ENCODE measurements around the gene ISL2.

ISL2 gene

DNA sequence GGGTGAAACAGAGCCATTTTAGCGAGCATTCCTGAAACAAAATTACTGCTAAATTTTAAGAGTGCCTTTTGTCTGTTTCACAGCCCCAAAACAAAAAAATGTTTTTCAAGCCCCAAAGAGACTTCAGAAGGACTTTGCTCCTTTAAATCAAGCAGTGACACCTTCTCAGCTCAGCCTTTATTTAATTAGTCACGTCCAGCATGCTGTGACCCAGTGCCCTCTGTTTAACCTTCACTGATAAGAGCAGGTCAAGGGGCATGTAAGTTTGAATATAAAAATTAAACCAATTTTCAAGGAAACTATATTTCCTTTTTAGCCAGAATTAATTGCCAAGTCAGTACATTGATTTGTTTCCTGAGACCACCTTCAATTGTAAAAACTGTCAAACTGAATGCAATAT is 40.6 kb downstream of the ISL2 start:
- no peak for DNase-seq (ENCODE audit: low read depth)

DNA sequence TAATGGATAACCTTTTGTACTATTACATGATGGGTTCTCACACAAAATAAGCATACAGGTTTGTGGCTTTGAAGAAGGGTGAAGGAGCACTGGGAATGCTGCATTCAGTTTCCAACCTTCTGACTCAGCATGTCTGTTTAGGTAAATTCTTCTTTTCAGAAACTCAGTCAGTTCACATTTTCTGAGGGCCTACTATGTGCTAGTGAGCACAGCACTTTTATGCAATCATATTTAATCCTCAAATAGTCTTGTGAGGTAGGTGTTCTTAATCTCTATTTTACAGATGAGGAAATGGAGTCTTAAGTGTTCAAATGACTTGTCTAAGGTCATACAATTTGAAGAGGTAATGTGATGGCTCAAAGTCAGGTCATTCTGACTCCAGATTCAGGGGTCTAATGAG is 41.2 kb downstream of the ISL2 start:
- no peak for DNase-seq (ENCODE audit: low read depth)

DNA sequence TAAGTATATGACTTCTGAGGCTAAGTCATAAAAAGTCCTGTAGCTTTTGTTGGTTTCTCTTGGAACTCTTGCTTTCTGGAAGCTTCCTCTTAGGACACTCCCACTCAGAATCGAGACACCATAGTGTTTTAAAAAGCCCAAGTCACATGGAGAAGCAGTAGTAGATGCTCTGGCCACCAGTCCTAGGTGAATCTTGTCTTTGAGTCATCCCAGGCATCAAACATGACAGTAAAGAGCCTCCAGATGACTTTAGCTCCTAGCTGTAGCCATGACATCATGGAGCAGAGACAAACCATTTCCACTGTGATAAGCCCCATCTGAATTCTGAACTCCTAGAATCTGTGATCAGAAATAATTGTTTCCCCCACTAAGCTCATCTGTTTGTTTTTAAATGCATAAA is 42.1 kb downstream of the ISL2 start:
- no peak for DNase-seq (ENCODE audit: low read depth)

DNA sequence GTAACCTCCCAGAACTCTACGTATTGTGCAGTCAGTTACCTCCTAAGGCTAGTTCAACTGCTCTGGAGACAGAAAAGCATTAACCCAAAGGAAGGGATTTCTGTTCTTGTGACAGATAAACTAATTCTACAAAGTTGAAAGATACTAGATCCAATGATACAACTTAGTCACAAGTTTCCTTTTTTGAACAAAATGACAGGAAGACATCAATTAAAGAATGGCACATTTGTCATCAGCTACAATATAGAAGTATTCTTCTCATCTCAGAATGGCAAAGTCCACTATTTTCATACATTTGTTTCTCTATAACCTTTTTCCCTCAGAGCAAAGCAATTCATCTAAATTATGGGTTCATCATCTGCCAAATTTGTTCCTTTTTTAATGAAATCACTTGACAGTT is 43.7 kb downstream of the ISL2 start:
- no peak for DNase-seq (ENCODE audit: low read depth)

GRCh38 chr15:76381366-76381765 is 44.8 kb downstream of the ISL2 start:
- DNase-seq (ENCODE audit: low read depth) = no peak

DNA sequence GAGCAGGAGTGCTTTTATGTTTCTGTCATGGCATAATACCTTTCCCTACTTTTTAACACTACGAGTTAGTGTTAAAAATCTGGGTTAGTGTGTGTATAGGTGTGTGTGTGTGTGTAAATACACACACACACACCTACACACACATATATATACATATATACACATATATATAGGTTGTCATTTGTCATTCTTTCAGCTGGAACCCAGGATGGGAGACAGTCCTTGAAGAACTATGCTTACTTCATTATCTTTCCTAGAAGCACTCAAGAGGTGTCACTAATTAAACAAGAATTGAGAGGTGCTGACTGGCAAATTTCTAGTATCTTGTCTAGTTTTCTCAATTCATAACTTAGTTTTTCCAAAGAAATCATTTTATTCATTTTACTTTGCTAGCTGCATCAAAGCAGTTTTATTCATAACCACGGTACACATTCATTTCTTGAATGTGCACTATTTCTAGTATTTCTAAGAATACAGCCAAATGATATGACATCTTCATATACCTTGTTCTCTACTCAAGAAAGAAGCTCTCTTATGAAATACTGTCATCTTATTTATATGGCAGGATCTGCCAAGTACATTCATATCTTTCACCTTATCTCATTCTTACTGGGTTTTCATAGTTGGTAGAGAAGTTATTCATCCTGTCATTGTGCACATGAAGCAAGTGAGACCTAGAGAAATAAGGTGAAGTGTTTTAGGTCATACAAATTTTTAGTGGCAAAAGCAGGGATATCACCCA is 46.6 kb downstream of the ISL2 start:
- DNase-seq (ENCODE audit: low read depth) = no peak

DNA sequence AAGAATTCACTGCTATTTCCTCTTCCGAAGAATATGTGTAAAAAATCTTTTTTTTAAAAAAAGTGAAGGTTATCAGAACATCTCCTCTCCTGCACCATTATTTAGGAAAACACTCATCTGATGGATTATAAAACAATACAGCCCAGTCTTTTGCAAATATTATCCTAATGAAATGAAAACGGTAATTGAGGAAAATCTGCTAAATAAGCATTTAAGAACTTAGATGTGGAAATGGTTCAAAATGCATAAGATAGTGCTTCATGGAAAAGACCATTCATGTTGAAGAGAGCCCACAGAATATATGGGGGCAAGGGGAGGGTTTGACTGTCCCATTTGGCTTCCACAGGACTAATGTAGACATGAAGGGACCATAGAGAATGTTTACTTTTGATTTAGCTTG is 47.8 kb downstream of the ISL2 start:
- no peak for DNase-seq (ENCODE audit: low read depth)

DNA sequence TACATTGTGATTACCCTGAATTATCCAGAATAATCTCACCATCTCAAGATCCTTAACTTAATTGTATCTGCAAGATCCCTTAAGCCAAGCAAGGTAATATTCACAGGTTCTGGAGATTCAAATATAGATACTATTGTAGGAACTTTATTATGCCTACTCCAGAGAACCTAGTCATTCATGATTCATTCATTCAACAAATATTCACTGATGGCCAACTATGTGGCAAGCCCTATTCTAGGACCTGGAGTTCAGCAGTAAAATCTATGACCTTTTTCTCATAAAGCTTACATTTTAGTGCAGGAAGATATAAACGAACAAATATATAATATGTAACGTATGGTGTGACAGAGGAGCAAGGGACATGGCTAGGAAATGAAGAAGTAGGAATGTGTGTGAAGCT is 49.6 kb downstream of the ISL2 start:
- no peak for DNase-seq (ENCODE audit: low read depth)

DNA sequence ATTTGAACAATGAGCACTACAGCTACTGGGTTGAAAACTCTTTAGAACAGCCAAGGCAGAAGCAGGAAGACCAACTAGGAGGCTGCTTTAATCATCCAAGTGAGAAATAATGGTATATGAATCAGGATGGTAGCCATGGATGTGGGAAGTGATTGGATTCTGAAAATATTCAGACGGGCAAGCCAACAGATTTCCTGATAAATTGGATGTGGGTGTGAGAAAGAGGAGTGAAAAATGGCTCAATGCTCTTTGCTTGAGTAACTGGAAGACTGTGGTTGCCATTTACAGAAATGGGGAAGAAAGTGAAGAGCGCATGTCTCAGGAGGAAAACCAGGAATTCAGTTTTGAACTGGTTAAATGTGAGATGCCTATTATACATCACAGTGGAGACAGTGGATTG is 50.4 kb downstream of the ISL2 start:
- DNase-seq (ENCODE audit: low read depth) = no peak

DNA sequence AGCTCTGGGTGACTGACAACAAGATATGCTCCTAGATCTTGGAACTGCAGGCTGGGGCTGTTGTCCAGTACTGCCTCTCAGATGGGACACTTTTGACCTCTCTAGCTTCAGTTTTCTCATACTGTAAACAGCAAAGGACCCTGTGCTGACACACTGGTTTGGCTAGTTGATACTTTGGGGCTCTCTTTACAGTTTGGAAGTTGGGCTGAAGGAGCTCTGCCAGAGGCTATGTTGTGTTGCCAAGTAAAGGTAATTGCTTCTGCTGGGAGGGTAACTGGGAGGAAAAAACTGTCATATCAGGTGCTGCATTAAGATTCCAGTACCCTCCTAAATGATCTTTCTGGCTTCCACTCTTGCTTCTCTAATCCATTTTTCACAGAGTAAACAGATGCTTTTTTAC is 54.0 kb downstream of the ISL2 start:
- DNase-seq (ENCODE audit: low read depth) = no peak

GRCh38 chr15:76391309-76391708 is 54.7 kb downstream of the ISL2 start:
- no peak for DNase-seq (ENCODE audit: low read depth)

DNA sequence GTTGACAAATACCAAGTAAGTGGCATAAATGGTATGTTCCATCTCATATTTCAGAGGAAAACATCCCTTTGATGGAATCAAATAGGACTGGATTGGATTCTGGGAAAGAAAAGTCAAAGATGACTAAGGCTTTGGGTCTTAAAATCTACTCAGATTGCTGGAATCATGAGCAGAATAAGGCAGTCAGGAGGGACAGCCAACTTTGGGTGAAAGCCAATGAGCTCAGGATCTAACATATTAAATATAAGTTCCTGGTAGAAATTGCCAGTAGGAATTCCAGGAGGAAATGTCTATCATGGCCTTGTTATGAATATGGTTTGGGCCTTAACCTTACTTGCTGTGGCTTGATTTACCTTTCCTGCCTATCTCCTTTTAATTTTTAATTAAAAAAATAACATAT is 55.3 kb downstream of the ISL2 start:
- DNase-seq (ENCODE audit: low read depth) = no peak

Data from GM04504 (cell line).